HG03097 (cell line): ENCODE data around the gene SHTN1.

Experiments
- ATAC-seq: cut with Tn5 transposase; IDR thresholded peaks from one replicate; pipeline ENCODE4 v1.9.1; 2021; ENCODE audit not compliant: unreplicated experiment, low FRiP score

The SHTN1 gene

GRCh38 chr10:116919706-116920105 lies 85.3 kb downstream of the SHTN1 start:
- ATAC-seq = no peak

GRCh38 chr10:116919164-116919563 lies 85.8 kb downstream of the SHTN1 start:
- no peak for ATAC-seq

DNA sequence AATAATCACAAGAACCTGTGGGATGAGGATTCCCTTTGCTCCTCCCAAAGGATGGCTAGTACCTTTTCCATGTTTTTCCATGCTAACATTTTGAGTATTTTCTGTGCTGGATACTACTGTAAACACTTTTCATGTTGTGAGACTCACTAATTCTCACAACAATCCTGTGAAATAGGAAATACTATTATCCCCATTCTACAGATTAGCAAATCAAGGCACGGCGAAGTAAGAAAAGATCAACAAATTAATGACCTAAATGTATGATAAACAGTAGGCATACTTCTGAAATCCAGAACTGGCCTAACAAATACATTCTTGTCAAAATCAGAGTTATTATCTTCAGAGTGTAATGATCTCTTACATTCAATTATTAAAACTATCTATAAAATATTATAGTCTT lies 86.4 kb downstream of the SHTN1 start:
- no peak for ATAC-seq

GRCh38 chr10:116917481-116917880 lies 87.5 kb downstream of the SHTN1 start:
- no peak for ATAC-seq

DNA sequence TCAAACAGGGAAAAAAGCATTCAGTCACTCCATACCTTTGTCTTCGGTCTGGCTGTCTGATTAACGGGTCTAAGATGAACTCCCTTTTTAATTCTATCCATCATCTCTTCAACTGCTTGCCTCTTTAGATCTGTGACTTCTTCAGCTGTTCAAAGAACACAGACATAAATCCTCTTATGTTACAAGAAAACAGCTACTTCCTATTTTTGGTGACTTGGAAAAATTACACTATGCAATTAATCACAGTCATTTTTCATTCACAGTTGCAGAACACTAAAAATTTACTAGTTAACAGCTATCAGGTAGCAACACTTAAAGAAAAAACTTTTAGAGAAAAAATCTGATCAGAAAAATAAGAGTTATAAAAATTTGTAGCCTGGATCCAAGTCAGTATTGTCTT lies 89.6 kb downstream of the SHTN1 start:
- no peak for ATAC-seq

- ATAC-seq = no peak
These were observed 91.3 kb downstream of the SHTN1 start for GRCh38 chr10:116913695-116914094.

DNA sequence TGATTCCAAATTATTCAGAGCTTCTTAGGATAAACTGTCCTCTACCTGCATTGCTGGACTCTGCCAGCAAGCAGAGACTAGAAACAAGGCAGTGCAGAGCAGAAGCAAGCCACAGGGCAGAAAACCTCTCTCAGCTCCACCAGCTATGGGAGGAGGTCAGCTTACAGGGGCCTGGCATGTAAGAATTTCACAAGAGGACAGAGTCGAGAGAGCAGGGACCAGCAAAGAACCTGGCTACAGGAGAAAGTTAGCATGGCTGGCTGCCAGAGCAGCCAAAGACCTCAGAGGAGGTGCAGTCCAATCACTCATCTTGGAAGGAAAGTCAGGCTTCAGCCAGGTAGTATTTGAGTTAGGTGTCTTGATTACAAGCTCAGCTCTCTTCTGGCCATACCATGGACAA lies 92.8 kb downstream of the SHTN1 start:
- ATAC-seq = no peak

- ATAC-seq = no peak
These were observed 94.1 kb downstream of the SHTN1 start for GRCh38 chr10:116910910-116911309.

GRCh38 chr10:116909307-116909706 lies 95.7 kb downstream of the SHTN1 start:
- ATAC-seq = no peak

GRCh38 chr10:116907245-116907987 lies 97.6 kb downstream of the SHTN1 start:
- no peak for ATAC-seq

DNA sequence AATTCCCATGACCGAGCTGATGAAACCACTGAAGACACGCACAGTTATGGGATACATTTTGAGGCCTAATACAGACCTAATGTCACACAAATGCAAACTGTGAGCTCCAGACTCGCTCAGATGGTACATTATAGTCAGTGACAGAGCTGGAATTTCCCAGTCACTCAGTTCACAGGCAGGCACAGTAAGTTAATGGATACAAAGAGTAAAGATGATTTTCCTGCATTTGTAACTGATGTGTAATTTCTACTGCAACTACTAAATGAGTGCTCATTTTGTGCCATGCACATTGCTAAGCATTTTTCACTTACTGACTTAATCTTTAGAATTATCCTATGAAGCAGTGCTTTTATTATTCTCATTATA lies 99.2 kb downstream of the SHTN1 start:
- no peak for ATAC-seq

- no peak for ATAC-seq
These were observed 105.4 kb downstream of the SHTN1 start for GRCh38 chr10:116899626-116900025.

DNA sequence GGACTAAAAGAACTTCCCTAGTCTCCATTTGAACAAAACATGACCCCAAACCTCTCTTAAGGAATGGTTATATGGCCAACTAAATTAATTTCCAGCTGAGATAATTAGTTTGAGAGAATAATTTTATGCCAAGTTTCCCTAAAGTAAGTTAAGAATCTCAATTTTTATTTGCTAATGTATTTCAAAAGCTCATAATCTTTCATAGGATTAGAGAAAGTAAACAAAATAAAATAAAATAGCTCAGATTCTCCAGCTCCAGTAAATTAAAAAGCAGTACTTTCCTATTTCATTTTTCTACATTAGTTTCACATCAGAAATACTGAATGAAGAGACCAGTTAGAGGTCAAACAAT lies 111.3 kb downstream of the SHTN1 start:
- ATAC-seq = no peak

- ATAC-seq = no peak
These were observed 111.9 kb downstream of the SHTN1 start for GRCh38 chr10:116892907-116893685.

- no peak for ATAC-seq
These were observed 113.8 kb downstream of the SHTN1 start for GRCh38 chr10:116891208-116891607.

DNA sequence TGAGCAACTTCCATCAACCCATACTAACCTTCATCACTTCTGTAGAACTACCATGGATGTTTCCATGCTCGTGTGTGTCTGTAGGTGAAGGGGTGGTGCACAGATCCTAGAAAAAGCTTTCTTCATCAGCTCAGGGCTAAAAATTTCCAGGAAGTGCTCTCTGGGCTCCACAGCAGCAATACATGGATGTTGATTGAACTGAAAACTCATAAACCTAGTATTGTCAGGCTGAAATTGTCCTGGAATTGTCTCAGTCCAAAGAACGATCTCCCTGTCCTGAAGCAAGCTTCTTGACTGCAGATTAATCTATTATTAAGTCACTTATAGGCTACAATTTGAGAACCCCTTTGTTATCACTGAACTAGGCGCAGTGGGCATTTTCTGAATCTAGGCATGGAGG lies 115.9 kb downstream of the SHTN1 start:
- ATAC-seq = no peak

GRCh38 chr10:116888380-116889055 lies 116.5 kb downstream of the SHTN1 start:
- no peak for ATAC-seq

DNA sequence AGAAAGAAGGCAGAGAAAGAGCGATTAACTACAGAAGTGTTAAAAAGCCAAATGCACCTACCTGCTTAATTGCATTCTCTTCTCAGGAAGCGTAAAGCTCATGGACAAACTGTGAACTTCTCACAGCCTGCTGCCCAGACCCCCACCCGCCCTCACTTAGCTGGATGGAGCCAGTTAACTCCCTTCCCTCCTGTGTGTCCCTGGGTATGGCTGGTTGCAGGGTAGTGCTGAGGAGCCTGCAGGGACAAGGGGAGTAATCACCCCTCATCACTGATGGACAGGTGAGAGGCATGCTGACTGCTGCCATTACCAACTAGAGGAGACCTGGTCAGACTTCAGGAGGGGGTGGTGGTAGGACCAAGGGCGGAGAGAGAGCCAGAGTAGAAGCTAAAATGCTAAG lies 118.2 kb downstream of the SHTN1 start:
- ATAC-seq = no peak

DNA sequence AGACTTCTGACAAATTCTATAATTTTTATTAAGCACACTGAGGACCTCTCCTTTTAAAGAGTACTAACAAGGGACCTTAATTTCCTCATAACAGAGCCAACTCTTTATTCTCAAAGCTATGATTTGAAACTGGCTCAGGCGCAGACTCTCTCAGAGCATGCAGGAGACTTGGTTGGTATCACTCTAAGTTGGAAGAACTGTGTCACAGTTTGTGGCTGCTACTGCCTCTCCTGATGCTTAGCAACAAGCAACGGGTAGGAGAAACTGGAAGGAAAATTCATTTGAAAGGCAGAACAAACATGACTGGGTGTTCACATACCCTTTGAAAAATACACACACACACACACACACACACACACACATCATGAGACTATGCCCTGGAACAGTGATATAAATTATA lies 122.3 kb downstream of the SHTN1 start:
- ATAC-seq = no peak

- no peak for ATAC-seq
These were observed 124.1 kb downstream of the SHTN1 start for GRCh38 chr10:116880716-116881482.

DNA sequence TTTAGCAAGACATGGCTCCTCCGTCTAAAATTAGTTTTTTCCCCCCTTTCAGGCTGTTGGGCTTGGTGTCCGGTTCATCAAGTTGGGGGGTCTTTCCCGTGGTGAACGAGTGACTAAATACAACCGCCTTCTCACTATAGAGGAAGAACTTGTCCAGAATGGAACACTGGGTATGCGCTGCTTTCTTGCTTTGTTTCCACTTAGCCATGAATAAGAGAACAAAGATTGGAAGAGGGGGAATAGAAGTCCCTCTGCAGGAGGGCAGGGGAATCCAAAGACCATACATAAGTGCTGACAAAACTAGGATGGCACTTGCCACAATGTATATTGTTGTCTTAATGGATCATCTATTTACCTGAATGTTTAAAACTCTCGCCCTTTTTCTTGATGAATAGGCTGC lies 125.2 kb downstream of the SHTN1 start:
- ATAC-seq = no peak
